Glutamatergic neuron (in vitro differentiated cells): ENCODE data around the gene FBXO31. TPM values are rescaled to one million over a fixed set of nuclear protein-coding genes. Genes with fewer than 3 reads are reported as not detected.

Experiments used
- DNase-seq: peaks from one replicate; pipeline ENCODE4 v3.0.0; 2022
- H3K27ac Mint-ChIP-seq: one replicate; pipeline ENCODE4 v1.8.0; 2020; ENCODE audit warnings: mild to moderate bottlenecking, mixed read lengths, inconsistent platforms; ENCODE audit not compliant: unreplicated experiment
- H3K27me3 Mint-ChIP-seq: one replicate; pipeline ENCODE4 v1.8.0; 2020; ENCODE audit warnings: mild to moderate bottlenecking, moderate library complexity, mixed read lengths, inconsistent platforms; ENCODE audit not compliant: unreplicated experiment
- H3K36me3 Mint-ChIP-seq: one replicate; pipeline ENCODE4 v1.8.0; 2020; ENCODE audit warnings: mild to moderate bottlenecking, mixed read lengths, inconsistent platforms; ENCODE audit not compliant: unreplicated experiment
- H3K4me1 Mint-ChIP-seq: one replicate; pipeline ENCODE4 v1.8.0; 2020; ENCODE audit warnings: mild to moderate bottlenecking, low read depth, mixed read lengths, inconsistent platforms; ENCODE audit not compliant: unreplicated experiment
- H3K4me3 Mint-ChIP-seq: one replicate; pipeline ENCODE4 v1.8.0; 2020; ENCODE audit warnings: mild to moderate bottlenecking, mixed read lengths, inconsistent platforms; ENCODE audit not compliant: unreplicated experiment
- H3K9me3 Mint-ChIP-seq: one replicate; pipeline ENCODE4 v1.8.0; 2020; ENCODE audit warnings: mild to moderate bottlenecking, moderate library complexity, mixed read lengths, inconsistent platforms; ENCODE audit not compliant: unreplicated experiment
- CTCF ChIP-seq: fragments of 200-600 bp; sonication (generic); IDR thresholded peaks from one replicate; pipeline ENCODE4 v1.5.0; 2021; ENCODE audit not compliant: partially characterized antibody, unreplicated experiment
- total RNA-seq: library from RNA; stranded (reverse); fragmentation: NEBNext Ultra II Directional; extraction: Animal tissue kit (Norgen Biotek cat#: 25700); gene quantifications from one replicate; pipeline ENCODE4 v1.2.1, GENCODE V29; 2021; ENCODE audit not compliant: unreplicated experiment

The FBXO31 gene
- total RNA-seq, 1 donor from 2014 or later, result 66.7 TPM

GRCh38 chr16:87376660-87377059 lies 6.9 kb downstream of the FBXO31 start:
- H3K36me3 Mint-ChIP-seq, result no peaks in the 10 kb centered on the region
- no peak for DNase-seq
- peaks cover 4% of the 10 kb centered on the region for H3K9me3 Mint-ChIP-seq
- H3K27ac Mint-ChIP-seq, result no peak overlapping the region
- H3K4me3 Mint-ChIP-seq, result no peak overlapping the region
- H3K27me3 Mint-ChIP-seq, result peaks cover 4% of the 10 kb centered on the region
- TF ChIP-seq CTCF, result no peak
- H3K4me1 Mint-ChIP-seq, result peaks cover 16% of the 10 kb centered on the region

- Mint-ChIP-seq H3K4me1 (peaks cover 17% of the 10 kb centered on the region), H3K4me3 (no peak overlapping the region), H3K27me3 (no peaks in the 10 kb centered on the region), H3K9me3 (peaks cover 1% of the 10 kb centered on the region), H3K36me3 (no peaks in the 10 kb centered on the region), H3K27ac (no peak overlapping the region)
- DNase-seq, result no peak
- no peak for TF ChIP-seq CTCF
Observed at GRCh38 chr16:87375426-87376135, 8.0 kb downstream of the FBXO31 start.

GRCh38 chr16:87374313-87374712 lies 9.3 kb downstream of the FBXO31 start:
- Mint-ChIP-seq H3K9me3 (peaks cover 1% of the 10 kb centered on the region), H3K36me3 (no peaks in the 10 kb centered on the region), H3K4me1 (peaks cover 21% of the 10 kb centered on the region), H3K27me3 (no peaks in the 10 kb centered on the region), H3K4me3 (no peak overlapping the region), H3K27ac (no peak overlapping the region)
- no peak for DNase-seq
- no peak for TF ChIP-seq CTCF

GRCh38 chr16:87372305-87372704 lies 11.3 kb downstream of the FBXO31 start:
- Mint-ChIP-seq H3K9me3 (peaks cover 1% of the 10 kb centered on the region), H3K4me3 (no peak overlapping the region), H3K4me1 (peaks cover 31% of the 10 kb centered on the region), H3K27ac (no peak overlapping the region), H3K27me3 (no peaks in the 10 kb centered on the region), H3K36me3 (no peaks in the 10 kb centered on the region)
- no peak for DNase-seq
- TF ChIP-seq CTCF, result no peak

GRCh38 chr16:87371261-87371866 lies 12.2 kb downstream of the FBXO31 start:
- H3K4me1 Mint-ChIP-seq, result peaks cover 36% of the 10 kb centered on the region
- H3K27me3 Mint-ChIP-seq, result no peaks in the 10 kb centered on the region
- peak overlapping the region; percentile 31 for H3K4me3 Mint-ChIP-seq
- TF ChIP-seq CTCF, result no peak
- H3K9me3 Mint-ChIP-seq, result peaks cover 1% of the 10 kb centered on the region
- H3K36me3 Mint-ChIP-seq, result no peaks in the 10 kb centered on the region
- DNase-seq, result no peak
- H3K27ac Mint-ChIP-seq, result no peak overlapping the region
